Motor neuron (in vitro differentiated cells): ENCODE results near the gene ZFP82. TPM values are rescaled to one million over a fixed set of nuclear protein-coding genes. Genes with fewer than 3 reads are reported as not detected.

Source experiments
- total RNA-seq, 8 experiments: library from RNA; unstranded; fragments of 300-600 nt; gene quantifications; 2 replicates each; pipeline versions ENCODE4 v1.2.3 to v1.2.4, GENCODE V29; 2022

Gene ZFP82
- total RNA-seq, 8 experiments from 2014 or later: 3.3 to 14.9 (median 12.5) TPM

Other genes starting within 250 kb of the ZFP82 start
- gene ZNF565, start 204.0 kb downstream of the ZFP82 start, total RNA-seq: 1 to 10 TPM; 2.9 to 5.7 (median 4.8) TPM
- gene ZNF146, start 203.5 kb downstream of the ZFP82 start, total RNA-seq: 100 to 1,000 TPM in 5 of 8 experiments, 10 to 100 TPM in 3; 68.8 to 141 (median 114) TPM
- 10 to 100 TPM in 4 of 8 experiments, 1 to 10 TPM in 4; 2.1 to 13.8 (median 10.6) TPM for gene ZFP14, start 39.4 kb downstream of the ZFP82 start, total RNA-seq
- gene ZNF566, start 70.9 kb upstream of the ZFP82 start, total RNA-seq: 10 to 100 TPM in 7 of 8 experiments, 1 to 10 TPM in 1; 9.1 to 21.9 (median 19.1) TPM
- 10 to 100 TPM in 6 of 8 experiments, 1 to 10 TPM in 2; 7.8 to 38.1 (median 28.4) TPM for gene ZNF260, start 109.6 kb upstream of the ZFP82 start, total RNA-seq
- gene ZNF529, start 154.6 kb upstream of the ZFP82 start, total RNA-seq: 10 to 100 TPM in 7 of 8 experiments, 1 to 10 TPM in 1; 8.7 to 29.3 (median 20.1) TPM
- 10 to 100 TPM in 5 of 8 experiments, 1 to 10 TPM in 2, under 1 TPM in 1; 0.45 to 40.1 (median 19.7) TPM for gene ZNF382, start 186.7 kb upstream of the ZFP82 start, total RNA-seq
- gene ZNF461, start 248.2 kb upstream of the ZFP82 start, total RNA-seq: 10 to 100 TPM in 6 of 8 experiments, 1 to 10 TPM in 2; 5.2 to 15.3 (median 11.4) TPM